Smooth muscle cell of the umbilical artery (primary cell): ENCODE measurements around the gene ARX. TPM values are rescaled to one million over a fixed set of nuclear protein-coding genes. Genes with fewer than 3 reads are reported as not detected.

Experiments
- total RNA-seq: library from RNA; depleted of rRNA; stranded (reverse); fragments of >200 nt; gene quantifications from 2 replicates; pipeline ENCODE4 v1.2.3, GENCODE V29; 2014

The ARX gene
- not detected in 2 replicates for total RNA-seq

GRCh38 chrX:25015486-25016360 is at the start of gene ARX:
Gene ARX (minus strand): TSS chrX:25015965. CDS start chrX:25015737, 228 bp downstream.

